ENCODE measurements around the gene ARF6. TPM values are rescaled to one million over a fixed set of nuclear protein-coding genes. Genes with fewer than 3 reads are reported as not detected.

Gene ARF6
- total RNA-seq, 3 donors from 2014 or later, result 84.3 to 125 (median 123) TPM

DNA sequence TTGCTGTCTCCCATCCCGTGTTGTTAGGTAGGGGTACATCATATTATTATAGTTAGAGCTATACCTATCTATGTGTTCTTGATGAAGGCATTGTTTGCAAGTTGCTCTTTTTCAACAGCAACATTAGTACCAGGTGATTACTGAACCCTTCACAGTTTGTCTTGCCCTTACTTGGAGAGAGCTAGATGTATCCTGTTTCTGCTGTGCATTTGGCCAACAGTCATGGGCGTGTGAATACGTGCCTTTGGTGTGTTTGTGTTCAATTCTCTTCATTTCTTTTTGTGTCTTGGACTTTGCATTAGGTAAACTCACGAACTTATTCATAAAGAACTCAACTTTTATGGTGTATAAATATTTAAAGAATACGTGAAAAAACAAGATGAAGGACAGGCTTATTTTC lies 14.3 kb downstream of the ARF6 start:
- TF ChIP-seq, protein P1, sequence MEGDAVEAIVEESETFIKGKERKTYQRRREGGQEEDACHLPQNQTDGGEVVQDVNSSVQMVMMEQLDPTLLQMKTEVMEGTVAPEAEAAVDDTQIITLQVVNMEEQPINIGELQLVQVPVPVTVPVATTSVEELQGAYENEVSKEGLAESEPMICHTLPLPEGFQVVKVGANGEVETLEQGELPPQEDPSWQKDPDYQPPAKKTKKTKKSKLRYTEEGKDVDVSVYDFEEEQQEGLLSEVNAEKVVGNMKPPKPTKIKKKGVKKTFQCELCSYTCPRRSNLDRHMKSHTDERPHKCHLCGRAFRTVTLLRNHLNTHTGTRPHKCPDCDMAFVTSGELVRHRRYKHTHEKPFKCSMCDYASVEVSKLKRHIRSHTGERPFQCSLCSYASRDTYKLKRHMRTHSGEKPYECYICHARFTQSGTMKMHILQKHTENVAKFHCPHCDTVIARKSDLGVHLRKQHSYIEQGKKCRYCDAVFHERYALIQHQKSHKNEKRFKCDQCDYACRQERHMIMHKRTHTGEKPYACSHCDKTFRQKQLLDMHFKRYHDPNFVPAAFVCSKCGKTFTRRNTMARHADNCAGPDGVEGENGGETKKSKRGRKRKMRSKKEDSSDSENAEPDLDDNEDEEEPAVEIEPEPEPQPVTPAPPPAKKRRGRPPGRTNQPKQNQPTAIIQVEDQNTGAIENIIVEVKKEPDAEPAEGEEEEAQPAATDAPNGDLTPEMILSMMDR (IDR thresholded peaks at IDR 0.05), result no peak
- no peak for DNase-seq

DNA sequence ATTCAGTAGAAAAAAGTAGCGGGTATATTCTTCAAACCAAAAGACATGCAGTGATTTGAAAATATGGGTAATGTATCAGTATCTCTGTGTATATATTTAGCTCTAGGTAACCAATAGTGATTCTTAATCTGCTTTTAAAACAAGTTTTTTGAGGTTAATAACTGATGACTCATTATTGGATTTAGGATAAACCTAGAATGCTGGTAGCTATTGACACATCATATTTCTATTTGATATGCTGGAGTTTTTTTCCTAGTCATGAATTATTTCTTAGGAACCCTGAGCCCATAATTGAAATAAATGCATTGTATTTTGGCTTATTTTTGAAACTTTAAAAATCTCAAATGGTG lies 15.5 kb downstream of the ARF6 start:
- DNase-seq (no peak), ATAC-seq (no peak)
- H3K9me3 ChIP-seq, result no peaks in the 10 kb centered on the region
- H3K36me3 ChIP-seq (ENCODE audit: low read depth), result no peaks in the 10 kb centered on the region
- TF ChIP-seq, protein P1 (IDR thresholded peaks at IDR 0.05), result no peak
- H3K4me3 ChIP-seq, result no peak overlapping the region
- intact Hi-C loops (cut with DNase I, micrococcal nuclease), result no loop called here
- H3K4me1 ChIP-seq (ENCODE audit: low read depth), result peaks cover 17% of the 10 kb centered on the region

More for the DNA sequence above, 14.3 kb downstream of the ARF6 start:
- no peaks in the 10 kb centered on the region for H3K9me3 ChIP-seq
- H3K4me3 ChIP-seq, result no peak overlapping the region
- ATAC-seq, result peak; percentile 37
- intact Hi-C loops (cut with DNase I, micrococcal nuclease), result no loop called here
- no peaks in the 10 kb centered on the region for H3K36me3 ChIP-seq (ENCODE audit: low read depth)
- H3K4me1 ChIP-seq (ENCODE audit: low read depth), result peaks cover 21% of the 10 kb centered on the region

DNA sequence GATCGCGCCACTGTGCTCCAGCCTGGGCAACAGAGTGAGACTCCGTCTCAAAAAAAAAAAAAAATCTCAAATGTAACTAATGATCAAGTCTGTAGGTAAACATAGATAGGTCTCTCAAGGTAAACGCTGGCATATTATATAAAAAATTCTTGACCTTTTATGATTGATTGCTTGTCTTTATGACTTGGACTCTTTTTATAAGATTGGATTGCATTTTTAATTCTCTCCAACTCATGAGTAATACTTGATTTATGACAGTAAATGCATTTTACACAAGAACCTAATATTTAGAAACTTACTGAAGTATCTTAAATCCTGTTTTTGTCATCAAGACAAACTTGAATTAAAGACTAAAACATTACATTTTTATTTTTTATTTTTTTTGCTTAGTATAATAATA lies 16.1 kb downstream of the ARF6 start:
- TF ChIP-seq, protein P1 (IDR thresholded peaks at IDR 0.05), result no peak
- peaks cover 17% of the 10 kb centered on the region for H3K4me1 ChIP-seq (ENCODE audit: low read depth)
- DNase-seq, result no peak

GRCh38 chr14:49915085-49915484 lies 22.2 kb downstream of the ARF6 start:
- TF ChIP-seq, protein P1 (IDR thresholded peaks at IDR 0.05), result no peak
- no peaks in the 10 kb centered on the region for H3K36me3 ChIP-seq (ENCODE audit: low read depth)
- ATAC-seq, result no peak
- no peak overlapping the region for H3K4me3 ChIP-seq
- intact Hi-C loops (cut with DNase I, micrococcal nuclease), result no loop called here
- H3K4me1 ChIP-seq (ENCODE audit: low read depth), result no peaks in the 10 kb centered on the region
- no peak for DNase-seq
- H3K9me3 ChIP-seq, result no peaks in the 10 kb centered on the region

More for the DNA sequence above, 16.1 kb downstream of the ARF6 start:
- Histone ChIP-seq H3K9me3 (no peaks in the 10 kb centered on the region), H3K36me3 (ENCODE audit: low read depth) (no peaks in the 10 kb centered on the region), H3K4me3 (no peak overlapping the region)
- intact Hi-C loops (cut with DNase I, micrococcal nuclease), result no loop called here
- no peak for ATAC-seq

DNA sequence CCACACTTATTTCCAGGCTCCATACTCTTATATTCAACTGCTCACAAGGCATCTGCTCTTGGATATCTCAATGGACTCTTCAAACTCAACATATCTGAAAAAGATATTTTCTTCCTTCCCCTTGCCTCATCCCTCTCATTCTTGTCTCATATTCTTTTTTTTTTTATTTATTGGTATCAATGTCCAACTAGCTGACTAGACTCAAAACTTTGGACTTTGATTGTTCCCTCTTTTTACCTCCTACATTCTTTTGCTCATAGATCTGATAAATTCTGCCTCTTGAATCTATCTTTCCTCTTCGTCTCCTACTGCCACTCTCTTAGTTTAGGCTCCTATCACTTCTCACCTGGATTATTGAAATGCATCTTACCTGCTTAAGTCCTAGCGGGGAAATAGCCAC lies 25.8 kb downstream of the ARF6 start:
- H3K36me3 ChIP-seq (ENCODE audit: low read depth), result no peaks in the 10 kb centered on the region
- peaks cover 4% of the 10 kb centered on the region for H3K4me1 ChIP-seq (ENCODE audit: low read depth)
- DNase-seq (no peak), ATAC-seq (peak; percentile 27)
- TF ChIP-seq, protein P1 (IDR thresholded peaks at IDR 0.05), result no peak
- no peaks in the 10 kb centered on the region for H3K9me3 ChIP-seq
- H3K4me3 ChIP-seq, result no peak overlapping the region
- intact Hi-C loops (cut with DNase I, micrococcal nuclease), result no loop called here
